GM20000 (cell line): ENCODE results near the gene LUC7L3.

Experiments used
- DNase-seq: peaks from one replicate; pipeline ENCODE4 v3.0.0; 2012; ENCODE audit warnings: low spot score
- TF ChIP-seq, protein P1 (sequence below): IDR thresholded peaks from 2 replicates; pipeline ENCODE4 v1.5.1; 2012; ENCODE audit warnings: mild to moderate bottlenecking, control low read depth; ENCODE audit errors: extremely low read depth, missing control alignments

The LUC7L3 gene

DNA sequence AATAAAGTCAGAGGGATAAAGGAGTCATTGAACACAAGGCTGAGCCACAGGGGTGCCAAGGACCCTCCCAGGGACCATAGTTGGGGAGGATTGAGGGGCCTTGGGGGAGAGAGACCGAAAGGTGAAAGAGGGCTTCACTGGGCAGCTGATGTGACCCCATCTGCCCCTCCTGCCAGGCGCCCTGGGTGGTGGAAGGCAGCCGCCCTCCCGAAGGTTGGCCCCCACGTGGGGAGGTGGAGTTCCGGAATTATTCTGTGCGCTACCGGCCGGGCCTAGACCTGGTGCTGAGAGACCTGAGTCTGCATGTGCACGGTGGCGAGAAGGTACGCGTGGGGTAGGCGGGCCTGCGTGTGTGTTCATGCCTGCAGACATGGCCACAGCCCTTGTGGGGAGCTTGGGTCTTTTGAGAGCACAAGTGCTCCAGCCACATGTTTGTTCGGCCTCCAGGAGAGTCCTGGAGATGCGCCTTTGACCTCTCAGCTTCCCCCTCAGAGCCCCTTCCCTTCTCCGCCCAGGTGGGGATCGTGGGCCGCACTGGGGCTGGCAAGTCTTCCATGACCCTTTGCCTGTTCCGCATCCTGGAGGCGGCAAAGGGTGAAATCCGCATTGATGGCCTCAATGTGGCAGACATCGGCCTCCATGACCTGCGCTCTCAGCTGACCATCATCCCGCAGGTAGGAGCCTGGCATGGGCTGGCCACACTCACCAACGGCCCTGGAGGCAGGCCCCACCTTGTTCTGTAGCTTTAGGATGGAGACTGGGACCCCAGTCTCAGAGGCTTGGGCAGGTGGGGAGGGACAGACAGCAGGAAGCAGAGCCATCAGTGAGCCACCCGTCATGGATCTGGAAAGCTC, 35.7 kb upstream of the LUC7L3 start:
- TF ChIP-seq, protein P1, sequence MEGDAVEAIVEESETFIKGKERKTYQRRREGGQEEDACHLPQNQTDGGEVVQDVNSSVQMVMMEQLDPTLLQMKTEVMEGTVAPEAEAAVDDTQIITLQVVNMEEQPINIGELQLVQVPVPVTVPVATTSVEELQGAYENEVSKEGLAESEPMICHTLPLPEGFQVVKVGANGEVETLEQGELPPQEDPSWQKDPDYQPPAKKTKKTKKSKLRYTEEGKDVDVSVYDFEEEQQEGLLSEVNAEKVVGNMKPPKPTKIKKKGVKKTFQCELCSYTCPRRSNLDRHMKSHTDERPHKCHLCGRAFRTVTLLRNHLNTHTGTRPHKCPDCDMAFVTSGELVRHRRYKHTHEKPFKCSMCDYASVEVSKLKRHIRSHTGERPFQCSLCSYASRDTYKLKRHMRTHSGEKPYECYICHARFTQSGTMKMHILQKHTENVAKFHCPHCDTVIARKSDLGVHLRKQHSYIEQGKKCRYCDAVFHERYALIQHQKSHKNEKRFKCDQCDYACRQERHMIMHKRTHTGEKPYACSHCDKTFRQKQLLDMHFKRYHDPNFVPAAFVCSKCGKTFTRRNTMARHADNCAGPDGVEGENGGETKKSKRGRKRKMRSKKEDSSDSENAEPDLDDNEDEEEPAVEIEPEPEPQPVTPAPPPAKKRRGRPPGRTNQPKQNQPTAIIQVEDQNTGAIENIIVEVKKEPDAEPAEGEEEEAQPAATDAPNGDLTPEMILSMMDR = no peak
- no peak for DNase-seq

DNA sequence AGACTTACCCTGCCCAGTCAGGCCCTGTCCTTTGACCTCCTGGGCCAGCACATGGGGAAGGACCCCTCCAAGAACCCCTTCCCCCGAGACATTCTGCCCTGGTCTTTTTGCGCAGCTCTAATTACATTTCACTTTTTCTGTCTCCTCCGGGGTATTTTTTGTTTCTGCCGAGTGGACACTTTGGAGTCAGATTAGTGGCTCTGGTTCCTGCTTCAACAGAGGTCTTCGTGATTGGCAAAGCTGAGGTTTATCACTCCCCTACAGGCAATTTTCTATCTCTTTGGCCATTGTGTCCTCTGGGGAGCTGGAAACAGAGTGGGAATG, 35.2 kb upstream of the LUC7L3 start:
- TF ChIP-seq, protein P1 = no peak
- DNase-seq = no peak

DNA sequence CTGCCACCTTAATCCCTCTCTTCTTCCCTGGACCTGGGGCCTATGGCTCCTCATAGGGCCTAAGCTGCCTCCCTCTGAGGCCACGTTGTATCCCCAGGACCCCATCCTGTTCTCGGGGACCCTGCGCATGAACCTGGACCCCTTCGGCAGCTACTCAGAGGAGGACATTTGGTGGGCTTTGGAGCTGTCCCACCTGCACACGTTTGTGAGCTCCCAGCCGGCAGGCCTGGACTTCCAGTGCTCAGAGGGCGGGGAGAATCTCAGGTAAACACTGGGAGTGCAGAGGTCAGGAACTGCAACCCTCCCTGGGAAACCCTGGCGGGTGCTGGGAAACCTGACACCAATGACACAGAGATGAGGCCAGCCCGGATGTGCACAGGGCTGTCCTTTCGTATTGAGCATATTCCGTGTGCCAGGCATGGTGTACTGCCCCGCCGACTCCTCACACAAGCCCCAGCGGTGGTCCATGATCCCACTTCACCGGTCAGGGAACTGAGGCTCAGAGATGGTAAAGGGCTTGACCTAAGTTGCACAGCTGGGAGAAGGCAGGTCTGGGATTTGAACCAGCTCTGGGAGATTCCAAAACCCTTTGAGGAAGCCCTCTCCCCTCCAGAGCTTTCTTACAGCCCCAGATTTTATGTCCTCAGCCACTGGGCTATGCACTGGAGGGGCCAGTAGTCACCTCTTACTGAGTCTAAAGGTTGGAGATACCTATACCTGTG, 34.6 kb upstream of the LUC7L3 start:
- TF ChIP-seq, protein P1 = no peak
- DNase-seq = no peak

DNA sequence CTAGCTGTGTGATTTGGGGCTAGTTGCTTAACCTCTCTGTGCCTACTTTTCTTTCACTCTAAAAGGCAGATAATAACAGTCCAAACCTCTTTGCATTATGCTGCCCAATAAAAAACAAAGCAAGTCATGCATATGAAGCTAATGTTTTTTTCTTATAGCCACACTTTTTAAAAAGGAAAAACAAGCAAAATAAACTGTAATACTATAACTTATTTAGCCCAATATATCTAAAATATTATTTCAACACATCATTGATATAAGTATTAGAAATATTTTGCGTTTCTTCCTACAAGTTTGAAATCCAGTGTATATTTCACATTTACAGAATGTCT, 34.1 kb upstream of the LUC7L3 start:
- DNase-seq = no peak
- TF ChIP-seq, protein P1 = no peak

DNA sequence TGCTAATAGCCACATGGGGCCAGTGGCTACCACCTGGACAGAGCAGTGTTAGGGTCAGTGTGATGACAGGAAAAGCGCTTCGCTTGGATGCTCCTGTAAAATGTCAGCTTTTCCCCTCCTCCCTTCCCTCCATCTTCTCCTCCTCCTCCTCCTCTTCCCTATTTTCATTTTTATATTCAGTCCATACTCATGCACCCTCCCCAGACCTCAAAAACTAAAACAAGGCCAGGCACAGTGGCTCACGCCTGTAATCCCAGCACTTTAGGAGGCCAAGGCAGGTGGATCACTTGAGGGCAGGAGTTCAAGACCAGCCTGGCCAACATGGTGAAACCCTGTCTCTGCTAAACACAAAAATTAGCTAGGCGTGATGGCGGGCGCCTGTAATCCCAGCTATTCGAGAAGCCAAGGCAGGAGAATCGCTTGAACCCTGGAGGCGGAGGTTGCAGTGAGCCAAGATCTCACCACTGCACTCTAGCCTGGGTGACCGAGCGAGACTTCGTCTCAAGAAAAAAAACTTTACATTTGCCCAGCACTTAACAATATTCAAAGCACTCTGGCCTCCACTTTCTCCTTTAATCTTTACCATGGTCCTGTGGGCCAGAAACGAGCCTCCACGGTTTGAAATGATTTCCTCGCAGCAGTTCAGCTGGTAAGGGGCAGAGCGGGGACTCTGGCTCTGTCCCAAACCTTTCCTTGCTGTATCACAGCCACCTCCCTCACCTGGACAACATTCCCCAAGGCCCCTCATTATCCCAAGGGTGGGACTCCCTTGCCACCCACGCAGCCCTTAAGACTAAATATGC, 33.5 kb upstream of the LUC7L3 start:
- no peak for DNase-seq
- TF ChIP-seq, protein P1 = no peak

DNA sequence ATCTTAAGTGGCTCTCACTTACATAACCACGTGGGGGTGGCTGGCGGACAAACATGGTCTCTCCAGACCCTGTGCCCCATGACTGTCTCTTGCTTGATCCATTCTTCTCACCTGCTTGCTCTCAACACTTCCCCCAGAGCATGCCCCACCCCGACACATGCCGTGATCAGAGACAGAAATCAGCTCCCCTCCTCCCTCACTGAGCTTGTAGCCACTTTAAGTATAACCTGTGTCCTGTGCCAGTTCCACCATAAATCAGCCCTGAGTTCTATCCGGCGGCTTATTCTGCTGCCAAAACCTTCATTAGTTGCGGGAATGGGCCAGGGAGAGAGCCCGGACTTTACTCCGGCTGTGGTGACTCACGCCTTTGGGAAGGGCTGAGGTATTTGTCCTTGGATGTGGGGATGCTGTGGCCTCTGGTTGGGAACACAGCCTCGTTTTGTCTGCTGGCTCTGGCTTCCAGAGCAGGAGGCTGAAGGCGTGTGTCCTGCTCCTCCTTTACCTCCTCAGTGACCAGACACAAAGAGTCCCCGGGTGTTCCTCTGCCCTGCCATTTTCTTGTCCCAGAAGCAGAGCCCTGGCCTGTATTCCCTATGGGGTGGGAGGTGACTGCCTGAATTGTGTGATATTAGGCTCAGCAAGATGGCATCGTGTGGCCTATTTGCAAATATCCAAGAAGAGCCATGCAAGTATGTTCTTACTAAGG, 32.8 kb upstream of the LUC7L3 start:
- TF ChIP-seq, protein P1 = no peak

More for the DNA sequence above, 32.8 kb upstream of the LUC7L3 start:
- DNase-seq = no peak
